BJ (cell line): ENCODE results near the gene NDUFA6. TPM values are rescaled to one million over a fixed set of nuclear protein-coding genes. Genes with fewer than 3 reads are reported as not detected.

Source experiments
- CTCF ChIA-PET: fragments of 350-600 bp; formaldehyde crosslinking; extraction: SDS; loops from one replicate; lab custom pipeline; 2021; ENCODE audit warnings: antibody characterized with exemption, inconsistent platforms; lab: Yijun Ruan, JAX
- POLR2A ChIA-PET: fragments of 300-600 bp; sonication (Branson Sonifier 250); formaldehyde crosslinking; extraction: SDS; loops from one replicate; lab custom pipeline; 2021; ENCODE audit warnings: antibody characterized with exemption; lab: Charles Lee
- DNase-seq: peaks from one replicate; pipeline ENCODE4 v3.0.0-alpha.2; 2011; ENCODE audit warnings: low read depth
- H3K27me3 ChIP-seq: 2 replicates; pipeline ENCODE4 v1.6.0; 2011; ENCODE audit warnings: low read length; ENCODE audit not compliant: control insufficient read depth, insufficient read depth
- H3K36me3 ChIP-seq: 2 replicates; pipeline ENCODE4 v1.5.1; 2011; ENCODE audit warnings: low read length; ENCODE audit not compliant: control insufficient read depth, insufficient read depth
- H3K4me3 ChIP-seq: 2 replicates; pipeline ENCODE4 v1.5.1; 2011; ENCODE audit warnings: low read depth, mild to moderate bottlenecking, control low read depth, low read length
- CTCF ChIP-seq: IDR thresholded peaks from 2 replicates; pipeline ENCODE4 v1.5.1; 2011; ENCODE audit warnings: low read depth, mild to moderate bottlenecking, control low read depth, inconsistent platforms, low read length, moderate library complexity; ENCODE audit not compliant: insufficient read depth
- polyA plus RNA-seq: library from polyadenylated mRNA; depleted of rRNA; stranded (reverse); fragments of >200 nt; gene quantifications from 2 replicates; pipeline ENCODE4 v1.2.3, GENCODE V29; 2011; rRNA removed
- small RNA-seq: library from RNA; depleted of rRNA; stranded (forward); fragments of <200 nt; gene quantifications from one replicate; pipeline ENCODE3, GENCODE V24; 2012; ENCODE audit warnings: low replicate concordance, low read depth; ENCODE audit not compliant: insufficient read length

NDUFA6 gene
- polyA plus RNA-seq, 1 experiment: 76.0 TPM

GRCh38 chr22:42056757-42057511, 33.6 kb downstream of the NDUFA6 start:
- Histone ChIP-seq H3K4me3 (no peak overlapping the region), H3K36me3 (peaks cover 4% of the 10 kb centered on the region; the same call in 1 of the 2 replicates), H3K27me3 (no peaks in the 10 kb centered on the region)
- TF ChIP-seq CTCF: no peak
- CTCF ChIA-PET: no interaction called here
- POLR2A ChIA-PET: no interaction called here
- DNase-seq: no peak

GRCh38 chr22:42052765-42053164, 37.8 kb downstream of the NDUFA6 start:
- no peak for DNase-seq
- H3K27me3 ChIP-seq: no peaks in the 10 kb centered on the region
- POLR2A ChIA-PET: no interaction called here
- no peak overlapping the region for H3K4me3 ChIP-seq
- H3K36me3 ChIP-seq: no peaks in the 10 kb centered on the region
- CTCF ChIA-PET: no interaction called here
- no peak for TF ChIP-seq CTCF

GRCh38 chr22:42050641-42051180, 39.9 kb downstream of the NDUFA6 start:
- ChIA-PET POLR2A (no interaction called here), CTCF (no interaction called here)
- no peak for TF ChIP-seq CTCF
- DNase-seq: no peak
- H3K4me3 ChIP-seq: no peak overlapping the region
- H3K27me3 ChIP-seq: no peaks in the 10 kb centered on the region
- no peaks in the 10 kb centered on the region for H3K36me3 ChIP-seq

- H3K27me3 ChIP-seq: no peaks in the 10 kb centered on the region
- ChIA-PET POLR2A (no interaction called here), CTCF (no interaction called here)
- no peak for DNase-seq
- no peaks in the 10 kb centered on the region for H3K36me3 ChIP-seq
- no peak for TF ChIP-seq CTCF
- no peak overlapping the region for H3K4me3 ChIP-seq
Observed at GRCh38 chr22:42041784-42042183, 48.8 kb downstream of the NDUFA6 start.

GRCh38 chr22:42039271-42039670, 51.3 kb downstream of the NDUFA6 start:
- DNase-seq: no peak
- CTCF ChIA-PET: interaction anchor here (0.9 to 1.0 kb wide), 2 partner anchors 10 to 27 kb away, joined by 3 read pairs; no protein-coding TSS in a partner anchor

More at GRCh38 chr22:42039271-42039670, 51.3 kb downstream of the NDUFA6 start:
- POLR2A ChIA-PET: no interaction called here
- Histone ChIP-seq H3K4me3 (no peak overlapping the region), H3K36me3 (no peaks in the 10 kb centered on the region), H3K27me3 (no peaks in the 10 kb centered on the region)
- TF ChIP-seq CTCF: no peak

Small RNAs within 50 kb of the gene (small RNA-seq; reads per million reads assigned to genes)
- not detected for gene SNORD13P1

Other genes with a start within 250 kb of the NDUFA6 start
- not detected in 2 replicates for gene SHISA8, start 175.7 kb downstream of the NDUFA6 start, polyA plus RNA-seq
- gene TNFRSF13C, start 164.0 kb downstream of the NDUFA6 start, polyA plus RNA-seq: 0.06 and 0.16 TPM in 2 replicates
- gene CENPM, start 143.6 kb downstream of the NDUFA6 start, polyA plus RNA-seq: 18.6 and 30.4 TPM in 2 replicates
- gene SEPTIN3, start 121.3 kb downstream of the NDUFA6 start, polyA plus RNA-seq: 0.02 and 0.06 TPM in 2 replicates
- gene WBP2NL, start 92.0 kb downstream of the NDUFA6 start, polyA plus RNA-seq: 0.17 and 0.22 TPM in 2 replicates
- 41.4 and 68.4 TPM in 2 replicates for gene NAGA, start 20.0 kb downstream of the NDUFA6 start, polyA plus RNA-seq
- 20.1 and 27.4 TPM in 2 replicates for gene PHETA2, start 16.5 kb downstream of the NDUFA6 start, polyA plus RNA-seq
- gene SMDT1, start 11.1 kb downstream of the NDUFA6 start, polyA plus RNA-seq: 32.3 and 35.7 TPM in 2 replicates
- 0.54 and 0.77 TPM in 2 replicates for gene CYP2D6, start 40.0 kb upstream of the NDUFA6 start, polyA plus RNA-seq
- gene TCF20, start 179.9 kb upstream of the NDUFA6 start, polyA plus RNA-seq: 19.1 and 19.9 TPM in 2 replicates